Measurements from ENCODE around the gene PCDHA10.

PCDHA10 gene

DNA sequence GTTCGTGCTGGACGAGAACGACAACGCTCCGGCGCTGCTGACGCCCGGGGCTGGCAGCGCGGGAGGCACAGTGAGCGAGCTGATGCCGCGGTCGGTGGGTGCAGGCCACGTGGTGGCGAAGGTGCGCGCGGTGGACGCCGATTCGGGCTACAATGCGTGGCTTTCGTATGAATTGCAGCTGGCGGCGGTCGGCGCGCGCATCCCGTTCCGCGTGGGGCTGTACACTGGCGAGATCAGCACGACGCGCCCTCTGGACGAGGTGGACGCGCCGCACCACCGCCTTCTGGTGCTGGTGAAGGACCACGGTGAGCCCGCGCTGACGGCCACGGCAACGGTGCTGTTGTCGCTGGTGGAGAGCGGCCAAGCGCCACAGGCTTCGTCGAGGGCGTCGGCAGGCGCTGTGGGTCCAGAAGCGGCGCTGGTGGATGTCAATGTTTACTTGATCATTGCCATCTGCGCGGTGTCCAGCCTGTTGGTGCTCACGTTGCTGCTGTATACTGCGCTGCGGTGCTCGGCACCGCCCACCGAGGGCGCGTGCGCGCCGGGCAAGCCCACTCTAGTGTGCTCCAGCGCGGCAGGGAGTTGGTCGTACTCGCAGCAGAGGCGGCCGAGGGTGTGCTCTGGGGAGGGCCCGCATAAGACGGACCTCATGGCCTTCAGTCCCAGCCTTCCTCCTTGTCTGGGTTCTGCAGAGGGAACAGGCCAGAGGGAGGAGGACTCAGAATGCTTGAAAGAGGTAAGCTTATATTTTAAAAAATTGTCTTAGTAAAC, 28.4 kb downstream of the PCDHA10 start:
- DNase-seq, result no peak

DNA sequence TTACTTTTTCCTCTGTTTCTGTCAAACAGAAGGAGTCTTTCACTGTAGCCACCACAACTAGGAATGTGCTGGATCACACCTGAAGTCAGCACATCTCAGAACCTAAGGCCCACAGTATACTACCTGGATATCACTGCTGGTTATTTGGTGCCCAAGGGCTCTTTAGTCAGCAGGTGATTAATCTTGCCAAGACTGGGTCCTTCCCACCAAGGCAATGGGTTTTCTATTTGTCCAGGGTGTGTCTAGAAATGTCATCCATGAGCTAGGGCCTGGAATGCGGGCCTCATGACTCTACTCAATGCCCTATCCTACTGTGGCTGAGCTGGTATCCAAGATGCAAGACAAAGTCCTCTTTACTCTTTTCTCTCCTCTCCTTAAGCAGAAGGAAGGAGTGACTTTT, 60.6 kb downstream of the PCDHA10 start:
- DNase-seq, result no peak

Data from hippocampal formation (tissue), 2 donors.